ENCODE results near the gene TAOK1. TPM values are rescaled to one million over a fixed set of nuclear protein-coding genes. Genes with fewer than 3 reads are reported as not detected.
A peak's percentile ranks its signal among the peaks of the same experiment; 100 is the strongest.
"Not testable (repeated sequence)": the region's sequence is repeated elsewhere in the genome, so short reads cannot be mapped to it uniquely, and the experiment has no call there.

Gene TAOK1
- total RNA-seq, 1 donor from 2014 or later: 40.6 TPM

DNA sequence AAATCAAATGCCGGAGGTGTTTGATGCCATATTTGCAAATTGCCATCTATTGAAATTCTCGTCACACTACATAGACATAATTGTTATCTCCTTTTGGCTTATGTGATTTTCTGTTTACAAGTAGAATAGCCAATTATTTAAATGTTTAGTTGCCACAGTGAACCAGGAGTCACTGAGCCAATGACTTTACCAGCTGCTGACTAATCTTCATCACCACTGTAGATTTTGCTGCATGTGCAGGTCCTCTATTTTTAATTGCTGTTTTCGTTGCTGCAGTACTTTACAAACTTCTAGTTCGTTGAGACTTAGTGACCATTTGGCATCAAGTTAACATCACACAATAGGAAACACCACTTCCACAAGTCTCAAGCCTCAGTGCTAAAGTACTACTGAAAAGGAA lies 153.9 kb downstream of the TAOK1 start:
- DNase-seq (ENCODE audit: low read depth in 2 of 2): no peak

DNA sequence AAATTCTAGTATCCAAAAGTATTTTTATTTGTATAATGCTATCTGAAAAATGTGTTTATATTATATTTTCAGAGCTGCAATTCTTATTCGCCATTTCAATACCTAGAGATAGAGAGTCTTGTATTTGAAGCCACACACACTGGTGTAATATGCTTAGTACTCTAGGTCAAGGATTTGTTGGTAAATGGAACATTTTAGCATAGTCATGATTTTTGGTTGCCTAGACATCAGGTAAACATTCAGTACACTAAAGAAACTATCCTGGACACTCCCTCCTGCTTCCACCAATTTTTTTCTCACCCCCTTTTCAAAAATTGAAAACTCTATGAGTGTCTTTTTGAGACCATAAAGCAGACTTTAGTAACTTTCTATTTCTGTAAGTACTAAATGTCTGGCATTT lies 155.9 kb downstream of the TAOK1 start:
- DNase-seq (ENCODE audit: low read depth in 2 of 2): peak in 1 of 2 donors; percentile 27

DNA sequence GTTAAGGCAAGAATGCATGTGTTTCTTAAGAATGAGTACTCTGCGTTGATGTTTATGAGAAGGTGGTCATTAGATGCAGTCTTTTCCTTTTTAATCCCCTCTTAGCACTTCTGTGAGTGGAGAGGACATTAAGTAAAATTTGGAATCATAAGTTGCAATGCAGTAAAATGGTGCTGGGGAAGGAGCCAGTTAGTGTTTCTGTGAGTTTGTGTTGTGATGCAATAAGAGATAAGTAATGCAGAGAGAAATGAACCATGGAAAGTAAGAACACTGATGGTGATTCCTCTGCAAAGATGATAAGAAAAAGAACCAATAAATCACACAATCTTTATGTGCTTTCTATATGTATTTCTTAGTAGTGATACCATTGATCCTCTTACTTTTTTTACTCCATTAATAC lies 156.7 kb downstream of the TAOK1 start:
- DNase-seq (ENCODE audit: low read depth in 2 of 2): no peak

DNA sequence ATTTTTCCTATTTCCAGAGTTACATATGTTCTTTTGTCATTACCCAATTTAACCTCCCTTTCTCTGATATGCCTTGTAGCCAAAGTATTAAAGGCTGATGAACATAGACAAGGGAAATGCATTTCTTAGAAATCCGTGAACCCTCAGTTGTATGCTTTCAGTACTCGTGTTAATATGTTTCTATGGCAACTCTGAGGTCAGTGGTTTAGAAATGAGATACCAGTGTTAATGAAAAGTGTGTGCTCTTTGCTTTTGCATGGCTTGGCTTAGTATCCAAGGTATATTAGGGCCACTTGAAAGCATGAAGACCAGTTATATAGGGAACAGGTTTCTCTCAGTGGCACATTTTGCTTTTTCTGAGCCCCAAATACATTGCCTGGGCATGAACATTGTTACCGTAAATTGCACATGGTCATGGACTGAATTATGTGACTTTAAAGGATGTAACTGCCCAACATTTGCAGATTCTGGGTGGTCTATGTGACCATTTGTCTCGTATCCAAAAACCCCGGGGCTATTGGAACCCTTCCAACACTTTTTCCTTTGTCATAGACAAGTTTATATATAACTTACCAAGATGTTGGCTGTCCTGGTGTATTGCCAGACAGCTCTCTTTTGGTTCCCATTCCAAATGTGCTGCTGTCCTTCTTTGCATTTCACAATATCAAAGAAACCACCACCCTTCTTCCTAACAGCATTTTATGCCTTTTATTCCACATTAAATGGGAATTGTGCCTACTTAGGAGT lies 159.2 kb downstream of the TAOK1 start:
- DNase-seq (ENCODE audit: low read depth in 2 of 2): no peak

DNA sequence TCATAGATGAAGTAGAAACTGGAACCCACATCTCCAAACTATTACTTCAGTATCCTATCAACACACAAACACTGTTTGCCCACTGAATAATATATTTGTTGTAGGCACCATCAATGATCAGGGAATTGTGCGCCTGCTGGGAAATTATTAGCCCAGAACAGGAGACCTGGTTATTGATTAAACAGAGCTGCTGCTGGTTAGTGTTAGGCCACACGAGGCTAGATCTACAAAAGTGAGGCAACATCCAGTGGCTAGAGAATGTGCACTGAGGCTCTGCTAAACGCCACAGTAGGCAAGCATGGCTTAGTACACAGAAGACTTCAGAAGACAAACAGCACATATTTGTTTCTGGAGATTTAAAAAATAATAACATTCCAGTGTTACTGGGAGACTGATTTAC lies 165.7 kb downstream of the TAOK1 start:
- no peak for DNase-seq (ENCODE audit: low read depth in 2 of 2)

DNA sequence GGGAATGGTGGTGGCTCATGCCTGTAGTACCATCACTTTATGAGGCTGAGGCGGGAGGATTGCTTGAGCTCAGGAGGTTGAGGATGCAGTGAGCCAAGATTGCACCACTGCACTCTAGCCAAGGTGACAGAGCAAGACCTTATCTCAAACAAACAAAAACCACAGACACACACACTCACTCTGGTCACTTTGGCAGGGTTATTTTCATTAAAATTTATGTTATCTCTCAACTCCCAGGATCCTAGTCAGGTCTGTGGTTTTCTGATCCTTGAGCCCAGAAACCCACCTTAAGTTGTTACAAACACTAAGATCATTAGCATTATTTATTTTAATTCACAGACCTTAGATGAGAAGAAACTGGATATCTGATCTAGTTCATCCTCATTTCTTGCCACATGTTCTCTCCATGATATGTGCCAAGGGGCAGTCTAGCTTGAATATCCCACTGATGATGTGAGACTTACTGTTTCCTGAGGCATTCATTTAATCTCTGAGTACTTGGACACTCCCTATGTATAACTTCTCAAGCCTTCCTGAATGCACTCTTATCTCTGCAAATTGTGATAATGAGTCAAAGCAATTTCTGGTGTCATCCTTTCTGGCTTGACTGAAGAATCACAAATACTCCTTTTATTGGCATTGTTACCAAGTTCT lies 167.0 kb downstream of the TAOK1 start:
- no peak for DNase-seq (ENCODE audit: low read depth in 2 of 2)

DNA sequence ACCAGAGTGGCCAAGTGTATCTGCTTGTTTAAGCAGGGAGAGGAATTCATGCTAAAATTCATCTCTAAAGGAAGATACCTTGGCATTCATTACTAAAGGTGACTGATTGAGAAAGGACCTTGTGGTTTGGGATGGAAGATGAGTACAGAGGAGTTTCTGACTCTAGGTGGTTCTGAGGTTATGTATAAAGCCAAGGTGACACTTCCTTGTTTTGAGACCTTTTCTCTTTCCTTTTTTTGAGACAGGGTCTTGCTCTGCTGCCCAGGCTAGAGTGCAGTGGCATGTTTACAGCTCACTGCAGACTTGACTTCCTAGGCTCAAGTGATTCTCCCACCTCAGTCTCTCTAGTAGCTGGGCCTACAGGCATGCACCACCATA lies 167.6 kb downstream of the TAOK1 start:
- no peak for DNase-seq (ENCODE audit: low read depth in 2 of 2)

GRCh38 chr17:29558139-29558538 lies 168.0 kb downstream of the TAOK1 start:
- not testable (repeated sequence) for DNase-seq (ENCODE audit: low read depth in 2 of 2)

- DNase-seq (ENCODE audit: low read depth in 2 of 2): no peak
Observed at GRCh38 chr17:29559640-29560039, 169.5 kb downstream of the TAOK1 start.

DNA sequence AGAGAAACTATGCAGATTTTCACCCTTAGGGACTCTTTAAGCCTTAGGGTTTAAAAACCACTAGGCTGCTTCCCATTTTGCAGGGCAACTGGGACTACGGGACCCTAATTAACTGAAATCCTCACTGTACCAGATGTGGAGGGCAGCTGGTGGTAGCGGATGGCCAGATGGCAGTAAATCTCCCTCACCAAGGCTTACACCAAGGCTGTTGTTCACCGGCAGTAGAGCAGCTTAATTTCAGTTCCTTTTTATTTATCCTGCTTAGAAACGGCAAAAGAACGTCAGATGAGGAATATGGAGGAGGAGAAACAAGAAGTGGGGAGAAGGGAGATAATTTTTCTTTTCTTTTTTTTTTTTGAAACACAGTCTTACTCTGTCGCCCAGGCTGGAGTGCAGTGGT lies 170.2 kb downstream of the TAOK1 start:
- DNase-seq (ENCODE audit: low read depth in 2 of 2): no peak

DNA sequence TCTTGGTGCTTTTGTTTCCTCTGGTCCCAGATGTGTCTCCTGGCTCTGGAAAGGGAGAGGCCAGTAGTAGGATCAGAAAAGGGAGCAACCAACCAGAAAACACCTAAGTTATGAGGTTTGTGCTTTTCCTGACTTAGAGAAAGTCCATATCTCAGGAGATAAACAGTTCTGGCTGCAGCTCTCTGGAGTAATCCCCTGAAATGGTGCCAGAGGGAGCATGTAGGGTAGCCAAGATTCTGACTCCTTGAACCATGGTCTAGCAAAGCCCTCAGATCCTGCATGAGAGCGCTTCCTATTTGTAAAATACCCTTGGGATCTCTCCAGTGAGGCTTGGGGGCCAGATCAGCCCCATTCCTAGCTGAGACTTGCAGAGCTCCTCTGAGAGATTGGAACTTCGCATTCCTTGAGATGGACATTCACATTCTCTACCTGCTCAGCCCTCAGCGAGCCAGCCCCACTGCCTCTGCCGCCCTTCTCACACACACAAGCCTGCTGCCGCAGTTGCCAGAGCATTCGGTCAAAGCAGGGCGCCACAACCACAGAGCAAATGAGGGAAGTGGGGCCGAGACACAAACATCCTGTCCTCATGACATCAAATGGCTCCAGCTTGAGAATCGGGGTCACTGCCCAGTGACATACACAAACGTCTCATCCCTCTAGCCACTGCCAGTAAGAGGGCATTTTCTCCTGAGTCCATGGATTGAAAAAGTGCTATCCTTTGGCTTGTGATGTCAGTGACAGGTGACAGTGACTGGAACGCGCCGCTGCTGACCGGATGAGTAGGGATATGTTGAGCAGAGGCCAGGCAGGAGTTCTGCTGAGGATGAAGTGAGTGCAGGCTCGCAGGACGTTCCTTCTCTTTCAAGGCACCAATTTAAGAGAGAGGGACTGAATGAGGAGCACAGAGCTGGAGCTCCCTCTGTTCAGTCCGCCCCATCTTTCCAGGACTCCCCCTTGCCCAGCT lies 171.7 kb downstream of the TAOK1 start:
- no peak for DNase-seq (ENCODE audit: low read depth in 2 of 2)

- no peak for DNase-seq (ENCODE audit: low read depth in 2 of 2)
Observed at GRCh38 chr17:29562615-29563014, 172.5 kb downstream of the TAOK1 start.

GRCh38 chr17:29563816-29564215 lies 173.7 kb downstream of the TAOK1 start:
- DNase-seq (ENCODE audit: low read depth in 2 of 2): no peak

DNA sequence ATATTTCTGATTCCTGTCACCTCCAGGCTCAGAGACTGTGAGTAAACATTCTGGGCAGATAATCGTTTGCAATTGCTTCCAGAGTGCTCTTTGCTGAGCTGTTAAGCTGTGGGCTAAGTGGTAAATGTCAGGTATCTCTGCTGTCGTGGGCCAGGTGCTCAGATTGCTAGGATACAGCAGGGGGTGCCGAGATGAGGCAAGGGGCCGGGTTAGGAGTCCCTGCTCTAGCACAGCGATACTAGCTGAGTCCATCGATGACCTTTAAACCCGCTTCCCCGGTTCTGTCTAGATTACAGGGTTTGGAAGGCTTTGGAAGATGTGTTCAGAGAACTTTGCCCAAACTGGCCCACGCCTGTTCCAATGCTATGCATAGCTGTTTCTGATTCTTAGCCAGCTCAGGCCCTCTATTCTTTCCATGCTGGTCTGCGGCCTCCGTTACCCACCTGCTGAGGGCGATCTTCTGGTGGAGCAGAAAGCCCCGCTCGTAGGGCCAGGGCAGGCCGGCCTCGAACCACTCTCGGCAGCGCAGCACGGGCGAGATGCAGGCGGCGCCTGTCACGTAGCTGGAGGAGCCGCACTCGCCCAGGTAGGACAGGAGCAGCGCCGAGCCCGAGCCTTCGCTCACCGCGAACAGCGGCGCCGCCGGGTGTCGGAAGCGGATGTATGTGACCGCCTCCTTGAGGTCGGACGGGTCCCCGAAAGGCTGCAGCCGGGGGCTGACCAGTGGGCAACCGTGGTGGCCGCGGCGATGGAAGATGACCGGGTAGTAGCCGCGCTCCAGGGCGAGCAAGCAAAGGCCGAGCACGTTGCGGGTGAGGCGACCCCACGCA lies 175.7 kb downstream of the TAOK1 start:
- DNase-seq (ENCODE audit: low read depth in 2 of 2): no peak

DNA sequence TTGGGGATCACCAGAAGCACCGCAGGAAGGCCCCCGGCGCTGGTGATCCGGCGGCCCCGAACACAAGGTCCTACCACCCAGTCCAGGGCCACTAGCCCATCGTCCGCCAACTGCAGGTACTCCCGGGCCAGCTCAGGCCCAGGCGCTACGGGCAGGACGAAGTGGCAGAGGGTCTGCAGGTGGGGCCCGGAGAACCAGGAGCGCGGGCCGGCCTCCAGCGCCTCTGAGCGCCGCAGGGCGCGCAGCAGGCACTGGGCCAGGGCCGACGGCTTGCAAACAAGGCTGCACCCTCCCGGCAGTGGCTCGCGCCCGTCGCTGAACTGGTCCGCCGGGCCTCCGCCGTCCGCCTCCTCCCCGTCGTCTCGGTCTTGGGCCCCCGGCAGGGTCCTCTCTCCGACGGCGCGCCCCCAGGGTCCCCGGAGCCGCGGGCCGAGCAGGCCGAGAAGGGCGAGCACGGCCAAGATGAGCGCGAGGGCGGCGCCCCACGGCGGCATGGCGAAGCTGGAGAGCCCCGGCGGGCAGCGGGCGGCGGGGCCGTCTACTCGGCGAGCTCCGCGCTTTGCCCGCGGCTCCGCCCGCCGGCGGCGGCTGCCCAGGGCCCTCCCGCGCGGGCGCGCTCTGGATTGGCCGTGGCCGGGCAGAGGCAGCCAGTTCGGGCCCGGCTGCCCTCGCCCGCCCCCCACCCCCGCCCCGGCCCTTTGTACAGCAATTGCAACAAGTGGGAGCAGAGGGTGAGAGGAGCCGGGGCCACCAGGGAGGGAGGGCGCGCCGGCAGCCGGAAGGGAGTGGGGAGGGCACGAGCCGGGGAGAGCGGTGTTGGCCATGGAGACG lies 176.5 kb downstream of the TAOK1 start, which contains the start of gene ABHD15:
TSS of gene ABHD15 (minus strand) at position 565 of the 831 bp plus-strand sequence. CDS start at position 494, 71 bp downstream.
- DNase-seq (ENCODE audit: low read depth in 2 of 2): peak in 1 of 2 donors; percentile 81

- DNase-seq (ENCODE audit: low read depth in 2 of 2): no peak
Observed at GRCh38 chr17:29567304-29567553, 177.1 kb downstream of the TAOK1 start.

- DNase-seq (ENCODE audit: low read depth in 2 of 2): peak in 1 of 2 donors; percentile 40
Observed at GRCh38 chr17:29567554-29568330, 177.6 kb downstream of the TAOK1 start.

- DNase-seq (ENCODE audit: low read depth in 2 of 2): peak in 1 of 2 donors; percentile 85
Observed at GRCh38 chr17:29568331-29569244, 178.4 kb downstream of the TAOK1 start, which contains the start of gene TP53I13. Gene TP53I13 (plus strand): TSS chr17:29568701. CDS start chr17:29568759, 58 bp downstream.

All from dermis microvascular lymphatic vessel endothelial cell (primary cell).